ENCODE data around the gene SPI1.

Gene SPI1

DNA sequence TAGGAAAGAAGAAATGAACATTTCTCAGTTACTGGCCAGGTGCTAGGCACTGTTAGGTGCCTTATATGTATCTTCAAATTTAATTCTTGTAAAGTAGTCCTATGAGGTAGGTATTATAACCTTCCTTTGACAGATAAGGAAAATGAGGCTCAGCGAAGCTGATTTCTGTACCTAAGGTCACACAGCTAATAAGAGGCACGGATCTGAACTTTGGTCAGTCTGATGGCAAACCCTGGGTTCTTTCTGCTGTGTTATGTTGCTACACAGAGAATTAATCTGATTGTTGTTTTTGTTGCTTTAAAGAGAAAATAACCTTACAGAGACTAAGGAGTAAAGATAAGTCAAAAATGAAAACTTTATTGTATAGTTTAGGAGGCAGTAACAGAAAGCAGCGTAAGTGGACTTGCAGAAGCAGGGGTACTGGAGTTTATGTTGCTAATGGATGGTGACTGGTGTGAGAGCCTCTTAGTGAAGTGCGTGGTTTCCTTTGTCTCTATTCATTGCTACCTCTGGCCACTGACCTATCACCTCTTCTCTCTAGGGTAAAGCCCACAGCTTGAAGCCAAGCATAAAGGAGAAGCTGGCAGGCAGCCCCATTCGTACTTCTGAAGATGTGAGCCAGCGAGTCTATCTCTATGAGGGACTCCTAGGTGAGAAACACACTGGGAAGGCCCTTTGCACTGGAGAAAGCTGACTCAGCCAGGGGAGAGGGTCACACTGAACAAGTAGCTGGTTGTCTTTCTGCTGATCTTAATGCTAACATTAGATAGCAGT, 70.1 kb downstream of the SPI1 start:
- no peak for DNase-seq
- TF ChIP-seq POLR2A (IDR thresholded peaks at IDR 0.05; ENCODE audit: low read length) (no peak), GATA1 (IDR thresholded peaks at IDR 0.05; ENCODE audit: low read depth, low read length) (no peak)

DNA sequence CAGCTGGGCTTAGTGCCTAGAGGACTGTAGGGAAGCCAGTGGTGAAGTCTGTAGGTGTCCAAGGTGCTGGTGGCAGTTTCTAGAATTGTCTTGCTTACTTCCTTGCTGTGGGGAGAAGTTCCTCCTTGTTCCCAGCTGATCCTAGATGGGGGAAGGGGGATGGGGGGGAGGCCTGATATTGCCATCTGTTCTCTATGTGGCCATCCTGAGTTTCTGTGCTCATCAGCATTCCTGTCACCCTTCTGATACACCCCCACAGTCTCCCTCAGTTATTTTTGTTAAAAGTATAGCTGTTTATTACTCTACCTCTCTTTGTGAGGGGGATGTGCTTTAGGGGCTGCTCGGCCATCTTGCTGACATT, 71.9 kb downstream of the SPI1 start:
- no peak for TF ChIP-seq POLR2A (IDR thresholded peaks at IDR 0.05; ENCODE audit: low read length)
- no peak for TF ChIP-seq GATA1 (IDR thresholded peaks at IDR 0.05; ENCODE audit: low read depth, low read length)

DNA sequence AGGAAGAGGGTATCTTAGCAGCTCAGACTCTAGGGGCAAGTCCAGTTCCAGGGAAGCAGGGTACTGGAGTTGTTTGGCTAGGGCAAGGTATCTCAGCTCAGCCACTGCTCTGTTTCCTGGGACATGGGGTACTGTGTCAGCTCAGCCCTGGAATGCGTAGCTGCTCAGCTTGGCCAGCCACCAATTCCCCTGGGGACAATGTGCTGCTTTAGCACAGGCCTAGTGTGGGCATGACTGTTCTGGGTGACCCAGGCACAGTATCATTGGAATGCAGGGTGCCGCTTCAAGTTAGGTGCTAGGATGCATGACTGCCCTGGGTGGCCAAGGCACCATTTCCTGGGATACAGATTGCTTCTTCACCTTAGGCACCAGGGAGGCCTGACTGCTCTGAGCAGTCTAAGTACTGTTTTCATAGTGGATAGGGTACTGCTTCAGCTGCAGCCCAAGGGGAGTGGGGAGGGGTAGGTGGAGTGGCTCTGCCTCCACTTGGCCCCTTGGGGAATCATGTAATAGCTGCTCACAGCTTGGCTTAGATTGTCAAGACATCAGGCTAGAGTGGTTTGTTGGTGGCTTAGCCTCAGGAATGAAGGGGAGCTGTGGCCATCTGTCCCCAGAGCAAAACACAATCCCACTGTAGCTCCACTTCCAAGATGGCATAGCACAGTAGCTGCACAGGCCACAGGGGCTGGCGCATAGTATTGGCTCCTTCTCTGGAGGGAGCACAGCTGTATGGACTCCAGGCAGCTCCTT, 72.4 kb downstream of the SPI1 start:
- no peak for DNase-seq
- TF ChIP-seq POLR2A (IDR thresholded peaks at IDR 0.05; ENCODE audit: low read length) (no peak), GATA1 (IDR thresholded peaks at IDR 0.05; ENCODE audit: low read depth, low read length) (no peak)

More for the DNA sequence above, 71.9 kb downstream of the SPI1 start:
- no peak for DNase-seq
